DND-41 (cell line): ENCODE data around the gene SUPT16H.

Experiments used
- ATAC-seq: fragments of 200-7000 bp; cut with Tn5 transposase; 3 replicates; pipeline ENCODE4 v1.9.1; 2021; ENCODE audit warnings: low read depth; ENCODE audit not compliant: insufficient read depth
- DNase-seq: peaks from one replicate; pipeline ENCODE4 v3.0.0-alpha.2; 2020
- H2AFZ ChIP-seq: 2 replicates; pipeline ENCODE4 v1.6.0; 2012; ENCODE audit warnings: low read depth, low read length
- H3K27ac ChIP-seq: 2 replicates; pipeline ENCODE4 v1.5.1; 2012; ENCODE audit warnings: low read length, inconsistent platforms
- H3K27me3 ChIP-seq: fragments of 200-600 bp; sonication (generic); 2 replicates; pipeline ENCODE4 v1.6.0; 2012; ENCODE audit warnings: low read length, mild to moderate bottlenecking, inconsistent platforms; ENCODE audit not compliant: insufficient read depth, poor library complexity
- H3K36me3 ChIP-seq: 2 replicates; pipeline ENCODE4 v1.5.1; 2012; ENCODE audit warnings: low read length, inconsistent platforms; ENCODE audit not compliant: insufficient read depth
- H3K4me1 ChIP-seq: 2 replicates; pipeline ENCODE4 v1.5.1; 2012; ENCODE audit warnings: mild to moderate bottlenecking, low read length; ENCODE audit not compliant: insufficient read depth
- H3K4me2 ChIP-seq: 2 replicates; pipeline ENCODE4 v1.6.0; 2012; ENCODE audit warnings: mild to moderate bottlenecking, moderate library complexity, low read length, inconsistent platforms; ENCODE audit not compliant: insufficient read depth
- H3K4me3 ChIP-seq, 2 experiments: fragments of 200-600 bp in 1 of 2; shearing (Covaris generic) in 1 of 2; 2 replicates each; pipeline ENCODE4 v1.5.1; 2012 to 2016; ENCODE audit warnings: inconsistent platforms in 2 of 2, low read length in 2 of 2, mild to moderate bottlenecking in 2 of 2, low read depth in 1 of 2, moderate library complexity in 1 of 2
- H3K79me2 ChIP-seq: 2 replicates; pipeline ENCODE4 v1.6.0; 2012; ENCODE audit warnings: low read length, inconsistent platforms; ENCODE audit not compliant: insufficient read depth
- H3K9ac ChIP-seq: 2 replicates; pipeline ENCODE4 v1.6.0; 2012; ENCODE audit warnings: low read depth, mild to moderate bottlenecking, inconsistent platforms, low read length, moderate library complexity
- H3K9me3 ChIP-seq: 2 replicates; pipeline ENCODE4 v1.5.1; 2012; ENCODE audit warnings: low read length, moderate library complexity, mild to moderate bottlenecking, inconsistent platforms; ENCODE audit not compliant: insufficient read depth, severe bottlenecking
- H4K20me1 ChIP-seq: 2 replicates; pipeline ENCODE4 v1.6.0; 2012; ENCODE audit warnings: low read length; ENCODE audit not compliant: insufficient read depth
- EZH2 ChIP-seq: IDR thresholded peaks from 3 replicates; pipeline ENCODE4 v1.6.1; 2012; ENCODE audit warnings: borderline replicate concordance, low read depth, mild to moderate bottlenecking, moderate library complexity, low read length, inconsistent platforms; ENCODE audit not compliant: severe bottlenecking
- TF ChIP-seq, protein P1 (sequence below): IDR thresholded peaks from 2 replicates; pipeline ENCODE4 v1.5.1; 2012; ENCODE audit warnings: borderline replicate concordance, low read length, moderate library complexity, mild to moderate bottlenecking; ENCODE audit not compliant: poor library complexity, severe bottlenecking; ENCODE audit errors: extremely low read depth

The SUPT16H gene

DNA sequence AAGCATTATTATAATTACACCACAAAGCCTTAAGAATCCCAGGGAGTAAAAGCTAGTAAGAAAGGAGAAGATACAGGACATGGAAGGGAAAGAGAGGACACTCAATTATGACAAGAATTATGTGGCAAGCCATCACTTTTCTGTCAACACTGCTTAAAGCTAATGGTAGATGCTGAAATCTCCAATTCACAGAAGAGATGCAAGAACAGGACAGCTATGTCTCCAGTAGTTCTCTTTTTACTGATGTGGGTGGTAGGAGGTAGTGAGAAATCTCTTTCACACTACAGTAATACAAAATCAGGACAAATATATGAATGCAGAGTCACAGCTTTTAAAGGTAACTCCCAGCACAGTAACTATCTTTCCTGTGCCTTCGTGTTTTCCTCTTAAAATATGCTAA, 42.9 kb upstream of the SUPT16H start:
- Histone ChIP-seq H3K4me1 (no peaks in the 10 kb centered on the region), H3K4me3 (no peak overlapping the region), H2AFZ (no peak overlapping the region), H3K9ac (no peak overlapping the region), H3K79me2 (peaks cover 41% of the 10 kb centered on the region), H3K36me3 (peaks cover 94% of the 10 kb centered on the region), H3K4me2 (no peak overlapping the region), H4K20me1 (peaks cover 30% of the 10 kb centered on the region), H3K27ac (no peak overlapping the region), H3K27me3 (no peaks in the 10 kb centered on the region), H3K9me3 (no peaks in the 10 kb centered on the region)
- TF ChIP-seq EZH2, result no peak
- TF ChIP-seq, protein P1, sequence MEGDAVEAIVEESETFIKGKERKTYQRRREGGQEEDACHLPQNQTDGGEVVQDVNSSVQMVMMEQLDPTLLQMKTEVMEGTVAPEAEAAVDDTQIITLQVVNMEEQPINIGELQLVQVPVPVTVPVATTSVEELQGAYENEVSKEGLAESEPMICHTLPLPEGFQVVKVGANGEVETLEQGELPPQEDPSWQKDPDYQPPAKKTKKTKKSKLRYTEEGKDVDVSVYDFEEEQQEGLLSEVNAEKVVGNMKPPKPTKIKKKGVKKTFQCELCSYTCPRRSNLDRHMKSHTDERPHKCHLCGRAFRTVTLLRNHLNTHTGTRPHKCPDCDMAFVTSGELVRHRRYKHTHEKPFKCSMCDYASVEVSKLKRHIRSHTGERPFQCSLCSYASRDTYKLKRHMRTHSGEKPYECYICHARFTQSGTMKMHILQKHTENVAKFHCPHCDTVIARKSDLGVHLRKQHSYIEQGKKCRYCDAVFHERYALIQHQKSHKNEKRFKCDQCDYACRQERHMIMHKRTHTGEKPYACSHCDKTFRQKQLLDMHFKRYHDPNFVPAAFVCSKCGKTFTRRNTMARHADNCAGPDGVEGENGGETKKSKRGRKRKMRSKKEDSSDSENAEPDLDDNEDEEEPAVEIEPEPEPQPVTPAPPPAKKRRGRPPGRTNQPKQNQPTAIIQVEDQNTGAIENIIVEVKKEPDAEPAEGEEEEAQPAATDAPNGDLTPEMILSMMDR, result no peak
- ATAC-seq, result no peak
- no peak for DNase-seq

DNA sequence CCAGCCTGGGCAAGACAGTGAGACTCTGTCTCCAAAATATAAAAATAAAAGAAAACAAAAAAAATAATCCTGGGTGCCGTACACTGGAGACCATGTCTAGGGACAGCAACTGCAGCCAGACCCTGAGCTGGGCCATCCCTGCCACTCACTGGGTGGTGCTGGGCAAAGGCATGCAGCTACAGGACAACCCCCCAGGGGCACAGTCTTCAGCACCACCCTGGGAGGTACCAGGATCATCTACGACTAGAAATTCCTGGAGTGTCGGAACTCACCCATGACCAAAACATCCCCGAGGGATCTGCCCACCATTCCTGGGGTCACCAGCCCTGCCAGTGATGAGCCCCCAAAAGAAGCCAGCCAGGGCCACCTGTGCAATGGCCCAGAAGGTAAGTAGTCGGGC, 35.7 kb upstream of the SUPT16H start:
- H3K79me2 ChIP-seq, result peaks cover 6% of the 10 kb centered on the region; the same call in 1 of the 2 replicates
- DNase-seq (no peak), ATAC-seq (no peak)
- H3K27me3 ChIP-seq, result no peaks in the 10 kb centered on the region
- no peaks in the 10 kb centered on the region for H3K9me3 ChIP-seq
- H3K4me2 ChIP-seq, result no peak overlapping the region
- no peaks in the 10 kb centered on the region for H3K4me1 ChIP-seq
- no peak overlapping the region for H3K4me3 ChIP-seq
- H3K9ac ChIP-seq, result no peak overlapping the region
- peaks cover 7% of the 10 kb centered on the region; the same call in 1 of the 2 replicates for H4K20me1 ChIP-seq
- peaks cover 74% of the 10 kb centered on the region for H3K36me3 ChIP-seq
- H3K27ac ChIP-seq, result no peak overlapping the region
- TF ChIP-seq, protein P1, result no peak
- no peak for TF ChIP-seq EZH2
- H2AFZ ChIP-seq, result no peak overlapping the region

DNA sequence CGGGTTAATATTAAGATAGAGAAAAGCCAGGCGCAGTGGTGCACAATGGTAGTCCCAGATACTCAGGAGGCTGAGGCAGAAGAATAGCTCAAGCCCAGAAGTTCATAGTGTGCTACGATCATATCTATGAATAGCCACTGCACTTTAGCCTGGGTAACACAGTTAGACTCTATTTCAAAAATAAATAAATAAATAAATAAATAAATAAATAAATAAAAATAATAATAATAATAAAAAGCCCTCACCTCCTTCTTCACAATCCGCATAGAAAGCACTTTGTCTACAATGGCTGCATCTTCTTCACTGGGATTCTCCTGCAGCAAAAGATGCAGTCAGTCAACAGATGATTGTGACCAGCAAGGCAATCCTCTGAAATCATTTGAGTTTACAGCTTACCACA, 31.5 kb upstream of the SUPT16H start:
- Histone ChIP-seq H3K27ac (no peak overlapping the region), H3K4me2 (no peak overlapping the region), H3K4me1 (no peaks in the 10 kb centered on the region), H3K9me3 (no peaks in the 10 kb centered on the region), H3K27me3 (no peaks in the 10 kb centered on the region), H3K4me3 (no peak overlapping the region), H2AFZ (no peak overlapping the region), H4K20me1 (peaks cover 3% of the 10 kb centered on the region; the same call in 1 of the 2 replicates), H3K36me3 (peaks cover 80% of the 10 kb centered on the region), H3K79me2 (peaks cover 2% of the 10 kb centered on the region; the same call in 1 of the 2 replicates), H3K9ac (no peak overlapping the region)
- no peak for DNase-seq
- no peak for ATAC-seq
- TF ChIP-seq, protein P1, result no peak
- TF ChIP-seq EZH2, result no peak
